Stimulated activated CD4-positive, alpha-beta T cell treated with anti-CD3 and anti-CD28 coated beads, Interleukin-4, amount 100 ng/mL, for 24 hours (primary cell): ENCODE results near the gene KAT7.

Experiments
- DNase-seq: peaks from one replicate; pipeline ENCODE4 v3.0.0-alpha.2; 2020

The KAT7 gene

DNA sequence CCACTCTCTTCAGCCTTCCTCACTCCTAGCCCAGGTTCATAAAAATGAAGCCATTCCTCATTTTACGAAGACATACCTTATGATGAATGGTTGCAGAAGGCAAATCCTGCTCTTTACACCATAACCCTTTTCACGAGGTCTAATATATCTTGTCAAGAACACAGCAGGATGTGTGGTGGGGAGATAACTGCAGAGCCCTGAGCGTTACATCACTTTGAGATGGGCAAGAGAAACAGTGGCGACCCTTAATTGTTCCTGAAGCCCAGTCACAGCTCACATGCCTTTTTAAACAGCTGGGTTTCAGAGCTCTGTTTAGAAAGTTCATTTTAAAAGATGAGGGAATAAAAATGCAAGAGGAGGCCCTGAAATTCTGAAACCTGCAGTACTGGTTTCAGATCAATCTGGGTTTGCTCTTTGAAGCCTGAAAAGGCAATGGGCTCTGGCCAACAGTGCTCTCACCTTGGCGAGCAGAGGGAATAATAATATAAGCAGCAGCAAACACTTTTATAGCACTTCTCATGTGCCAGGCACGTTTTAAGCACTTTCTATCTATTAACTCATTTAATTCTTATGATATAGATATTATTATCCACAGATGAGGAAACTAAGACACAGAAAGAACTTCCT is 27.4 kb upstream of the KAT7 start:
- no peak for DNase-seq

DNA sequence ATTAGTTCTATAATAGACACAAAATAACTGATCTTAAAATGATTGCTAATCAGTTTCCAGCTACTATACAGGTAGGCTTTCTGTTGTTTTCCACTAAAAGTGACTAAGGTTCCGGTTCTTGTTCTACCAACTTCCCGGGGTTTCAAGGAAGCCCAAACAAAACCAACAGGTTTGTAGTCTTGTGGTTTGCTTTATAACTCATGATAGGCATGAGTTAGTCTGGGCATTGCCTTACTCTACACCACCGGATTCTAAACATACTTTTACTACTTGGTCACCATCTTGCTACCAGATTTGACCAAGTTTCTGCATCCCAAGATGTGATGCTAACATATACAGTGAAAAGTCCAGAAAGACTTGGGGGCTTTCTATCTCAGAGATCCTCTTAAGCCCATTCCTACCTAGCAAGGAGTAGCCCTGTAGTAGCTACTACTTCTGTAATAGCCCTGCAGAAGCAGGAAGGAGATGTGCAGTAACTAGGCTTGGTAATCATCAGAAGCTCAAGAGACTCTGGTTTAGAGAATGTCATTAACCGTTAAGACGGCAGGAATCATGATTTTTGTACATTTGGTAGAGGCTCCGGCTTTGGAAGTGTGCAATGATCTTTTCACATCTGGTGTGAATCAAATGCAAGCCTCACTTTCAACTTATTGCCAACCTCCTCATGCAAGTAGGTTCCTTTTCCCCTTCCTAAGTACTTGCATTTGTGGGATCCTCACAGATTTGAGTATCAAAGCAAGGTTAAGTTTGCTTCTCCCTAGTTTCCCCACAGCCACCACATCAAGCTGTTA is 26.1 kb upstream of the KAT7 start:
- DNase-seq: no peak

- peak; percentile 97 for DNase-seq
Measured at GRCh38 chr17:49763735-49764558, 24.5 kb upstream of the KAT7 start, which contains the start of gene FAM117A. TSS of gene FAM117A (minus strand) at chr17:49764131. CDS start at chr17:49764087, 44 bp downstream.

DNA sequence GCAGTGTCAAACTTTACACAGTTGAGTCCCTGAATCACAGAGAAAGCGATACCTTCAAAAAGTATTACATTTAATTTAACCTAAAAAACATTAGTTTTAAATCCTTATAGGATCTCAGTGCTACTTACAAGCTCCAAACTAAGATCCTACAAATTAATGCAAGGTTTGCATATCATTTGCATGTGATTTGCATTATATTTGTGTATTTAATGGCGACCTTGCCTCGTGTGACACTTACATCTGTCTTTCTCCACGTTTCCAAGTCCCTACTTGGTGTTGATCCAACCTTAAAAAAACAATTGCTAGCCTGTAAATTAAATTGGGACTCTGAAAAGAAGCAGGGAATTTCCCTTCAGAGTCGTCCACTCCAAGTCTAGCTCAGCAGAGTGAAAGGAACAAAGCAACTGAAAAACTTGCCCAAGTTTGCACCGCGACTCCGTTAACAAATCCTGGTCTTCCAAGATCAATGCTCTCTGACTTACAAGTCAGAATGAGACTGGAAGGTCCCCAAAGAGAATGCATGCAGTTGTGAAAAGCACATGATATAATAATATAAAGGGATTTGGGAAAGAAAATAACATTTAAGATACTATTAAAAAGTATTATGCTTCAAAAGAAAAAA is 23.8 kb upstream of the KAT7 start:
- DNase-seq: no peak

DNA sequence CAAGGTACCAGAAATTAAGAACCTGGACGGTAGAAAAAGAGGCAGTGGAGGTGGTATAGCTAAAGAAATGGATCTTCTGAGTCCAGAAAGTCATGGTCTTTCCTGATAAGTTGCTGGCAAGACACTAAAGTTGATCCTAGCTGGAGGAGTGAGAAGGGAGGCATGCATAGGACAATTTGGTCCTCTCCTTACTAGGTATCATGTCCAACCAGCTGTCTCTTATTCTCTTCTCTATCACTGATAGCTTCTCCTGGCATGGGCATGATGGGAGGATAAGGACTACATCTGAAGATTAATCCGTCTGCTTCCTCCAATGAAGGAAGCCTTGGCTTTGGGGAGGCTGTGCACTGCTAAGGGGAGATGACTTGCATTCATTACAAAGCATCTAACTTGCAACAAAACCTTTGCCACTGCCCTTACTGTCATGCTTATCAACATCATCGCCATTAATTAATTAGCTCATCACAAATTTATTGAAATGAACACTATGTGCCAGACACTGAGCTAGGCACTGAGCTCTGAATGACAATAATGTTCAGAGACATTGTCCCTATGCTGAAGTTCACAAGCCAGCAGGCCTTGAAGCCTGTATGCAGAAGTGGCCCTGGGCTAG is 21.5 kb upstream of the KAT7 start:
- no peak for DNase-seq

DNA sequence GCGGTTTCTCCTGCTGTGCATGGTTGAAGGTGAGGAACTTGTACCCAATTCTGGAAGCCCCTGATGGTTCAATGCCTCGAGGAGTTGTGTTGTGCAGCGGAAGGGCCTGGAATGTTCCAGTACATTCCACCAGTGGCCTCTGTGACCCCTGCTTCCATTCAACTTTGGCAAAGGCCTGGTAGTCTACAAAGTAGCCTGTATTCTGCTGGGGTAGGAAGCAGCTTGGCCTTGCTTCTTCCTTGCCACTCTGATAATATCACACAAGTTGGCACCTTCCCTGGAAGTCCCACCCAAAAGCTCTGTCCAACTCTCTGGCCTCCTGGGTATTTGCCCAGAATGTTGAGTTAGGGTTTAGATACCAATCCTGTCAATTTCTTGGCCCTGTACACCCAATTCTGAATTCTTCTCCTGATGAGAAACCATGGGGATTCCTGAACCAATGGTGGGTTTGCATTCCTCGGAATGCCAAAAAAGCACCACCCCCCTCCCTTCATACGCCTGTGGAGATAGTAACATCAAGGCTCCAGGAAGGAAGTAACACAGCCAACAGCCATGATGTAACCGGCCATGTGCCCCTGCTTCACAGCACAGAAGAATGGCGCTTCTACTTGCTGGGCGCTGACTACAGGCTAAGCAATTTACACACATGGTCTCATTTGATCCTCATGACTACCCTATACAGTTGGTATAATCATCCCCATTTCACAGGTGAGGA is 12.8 kb upstream of the KAT7 start:
- no peak for DNase-seq

DNA sequence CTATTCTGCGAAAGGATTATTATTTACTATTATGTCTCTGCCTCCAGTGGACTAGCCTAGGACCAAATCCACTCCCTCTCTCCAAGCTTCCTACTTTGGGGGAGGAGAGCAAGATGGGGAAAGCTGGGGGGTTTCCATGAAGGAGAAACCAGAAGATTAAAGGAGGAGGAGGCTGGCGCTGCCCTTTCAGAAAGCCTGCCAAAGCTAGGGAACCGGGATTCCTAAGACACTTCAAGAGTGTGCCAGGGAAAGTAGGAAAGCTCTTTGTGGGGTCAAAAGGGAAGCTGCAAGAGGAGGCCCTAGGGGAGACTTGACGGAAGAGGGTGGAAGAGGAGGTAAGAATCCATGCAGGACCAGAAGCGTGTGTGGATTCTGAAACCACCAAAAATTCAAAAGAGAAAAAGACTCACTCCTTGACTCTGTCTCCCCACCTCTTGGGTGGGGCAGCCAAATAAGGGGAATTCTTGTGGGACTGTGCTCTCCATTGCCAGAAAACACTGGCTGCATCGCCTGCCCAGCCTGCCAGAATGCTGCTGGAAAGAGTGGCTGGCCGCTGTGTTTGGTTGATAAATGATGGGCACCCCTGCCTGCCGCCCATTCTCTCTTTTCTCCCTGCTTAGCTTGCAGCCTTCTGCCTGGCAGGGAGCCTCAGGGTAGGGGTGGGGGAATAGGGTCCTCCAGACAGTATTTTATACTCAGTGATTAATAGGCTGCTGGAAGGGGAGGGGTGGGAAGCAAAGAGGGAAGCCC is 11.8 kb upstream of the KAT7 start:
- DNase-seq: no peak

- no peak for DNase-seq
Measured at GRCh38 chr17:49777563-49777962, 10.9 kb upstream of the KAT7 start.

- DNase-seq: no peak
Measured at GRCh38 chr17:49779156-49779738, 9.2 kb upstream of the KAT7 start.

DNA sequence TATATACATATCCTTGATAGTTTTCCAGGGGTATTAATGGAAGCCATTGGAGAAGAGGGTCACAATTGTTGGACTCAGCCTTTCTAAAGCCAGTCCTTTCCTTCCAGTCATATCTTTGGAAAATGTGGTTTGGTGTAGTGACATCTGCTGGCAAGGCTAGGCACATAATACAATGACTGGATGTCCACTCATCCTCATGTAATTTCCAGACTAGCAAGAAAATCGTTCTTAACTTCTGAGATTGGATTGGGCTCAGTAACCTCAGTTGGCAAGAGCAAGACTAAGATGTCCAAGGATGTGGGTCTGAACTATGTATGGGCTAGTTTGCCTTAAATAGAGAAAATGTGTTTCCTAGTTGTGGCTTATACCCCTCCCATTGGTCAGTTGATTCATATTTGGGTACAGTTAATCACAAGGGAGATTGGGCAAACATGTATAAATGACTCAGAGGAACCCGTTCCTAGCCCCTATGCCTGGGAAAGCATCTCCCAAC is 8.7 kb upstream of the KAT7 start:
- peak; percentile 27 for DNase-seq

- DNase-seq: no peak
Measured at GRCh38 chr17:49783071-49783715, 5.3 kb upstream of the KAT7 start.

GRCh38 chr17:49783791-49784190 is 4.7 kb upstream of the KAT7 start:
- no peak for DNase-seq

DNA sequence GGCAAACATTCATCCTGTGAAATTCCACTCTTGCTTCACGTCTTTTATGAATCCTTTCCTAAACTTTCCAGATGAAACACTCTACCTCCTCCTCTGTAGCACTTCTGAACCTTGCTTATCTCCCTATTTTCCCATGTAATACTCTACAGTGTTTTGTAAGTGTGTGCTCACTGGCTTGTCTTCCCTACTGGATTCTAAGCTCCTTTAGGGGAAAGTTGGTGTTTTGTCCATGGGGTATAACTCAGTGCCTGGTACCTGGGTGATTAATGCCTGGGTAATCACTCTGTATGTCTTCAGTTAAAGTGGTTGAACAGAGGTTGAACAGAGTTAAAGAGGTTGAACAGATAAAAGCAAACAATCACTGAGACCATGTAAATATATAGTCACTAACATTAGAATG is 3.8 kb upstream of the KAT7 start:
- DNase-seq: no peak

DNA sequence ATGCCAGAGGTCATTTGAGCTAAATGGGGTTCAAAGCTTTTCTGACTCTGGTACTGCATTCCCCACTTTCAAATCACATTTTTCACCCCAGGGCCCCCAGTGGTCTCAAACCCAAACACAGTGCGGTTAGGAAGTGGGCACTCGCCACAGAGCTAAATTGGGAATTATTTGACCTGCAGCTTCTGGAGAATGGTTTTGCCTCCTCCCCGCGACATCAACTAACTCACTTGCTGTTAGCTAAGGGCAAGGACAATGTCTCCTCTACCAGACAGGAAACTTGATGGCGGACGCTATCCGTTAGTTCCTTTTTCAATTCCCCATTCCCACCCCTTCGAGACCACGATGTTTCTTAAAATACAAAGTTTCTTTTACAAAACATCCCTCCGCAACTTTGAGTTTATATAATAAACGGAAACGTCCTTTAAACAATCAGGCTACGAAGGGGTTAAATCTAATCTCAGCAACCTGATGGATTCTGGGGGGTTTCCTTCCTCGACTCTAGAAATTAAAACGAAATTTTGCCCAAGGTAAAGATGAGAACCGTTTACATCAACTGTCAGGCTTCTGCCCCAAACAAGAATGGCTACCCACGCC is 500 bp upstream of the KAT7 start:
- no peak for DNase-seq

- no peak for DNase-seq
Measured at GRCh38 chr17:49789243-49789578, 730 bp downstream of the KAT7 start.

GRCh38 chr17:49793309-49793708 is 4.8 kb downstream of the KAT7 start:
- DNase-seq: no peak

- DNase-seq: no peak
Measured at GRCh38 chr17:49795372-49795771, 6.9 kb downstream of the KAT7 start.

- no peak for DNase-seq
Measured at GRCh38 chr17:49798182-49798581, 9.7 kb downstream of the KAT7 start.

- no peak for DNase-seq
Measured at GRCh38 chr17:49798738-49799137, 10.3 kb downstream of the KAT7 start.

DNA sequence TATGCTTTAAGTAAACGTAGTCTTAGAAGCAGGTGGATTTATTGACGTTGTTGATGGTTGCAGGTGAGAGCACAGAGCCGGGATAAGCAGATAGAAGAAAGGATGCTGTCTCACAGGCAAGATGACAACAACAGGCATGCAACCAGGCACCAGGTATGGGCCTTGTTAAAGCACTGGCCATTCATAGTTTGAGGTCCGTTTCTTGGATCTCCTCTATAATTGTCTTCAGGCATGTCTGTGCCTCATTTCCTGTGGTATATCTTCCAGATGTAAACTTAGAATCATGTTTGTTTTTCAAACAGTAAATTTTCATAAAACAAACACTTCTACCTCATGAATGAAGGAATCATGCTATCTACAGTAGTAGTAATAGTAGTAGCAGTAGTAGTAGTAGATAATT is 20.6 kb downstream of the KAT7 start:
- DNase-seq: no peak
